Effector CD4-positive, alpha-beta T cell (primary cell): ENCODE measurements around the gene HMG20A.

Experiments used
- DNase-seq: peaks from one replicate; pipeline ENCODE4 v3.0.0-alpha.2; 2020

HMG20A gene

DNA sequence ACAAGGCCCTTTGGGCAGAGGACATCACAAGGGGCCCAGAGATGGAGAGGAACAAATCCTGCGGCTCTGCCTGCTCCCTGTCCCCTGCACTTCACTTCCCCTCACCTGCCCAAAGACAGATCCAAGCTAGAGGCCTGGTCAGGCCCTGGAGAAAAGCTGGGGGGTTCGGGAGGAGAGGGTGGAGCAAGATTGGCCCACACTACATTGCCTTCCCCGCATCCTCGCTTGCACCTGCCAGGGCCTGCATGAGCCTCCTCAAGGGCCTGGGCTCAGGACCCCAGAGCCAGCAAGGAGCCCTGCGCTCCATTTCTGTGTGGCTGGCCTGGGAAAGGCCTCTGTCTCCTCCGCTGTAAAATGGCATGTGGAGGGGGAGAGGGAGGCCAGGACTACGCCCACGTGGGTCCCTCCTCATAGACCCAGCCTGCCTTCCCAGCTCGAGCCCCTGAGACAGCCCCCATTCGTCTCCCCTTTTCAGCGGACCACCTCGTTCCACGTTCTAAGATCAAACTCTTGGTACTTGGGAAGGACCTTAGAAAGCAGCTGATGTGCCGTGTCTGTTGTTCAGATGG is 106.0 kb downstream of the HMG20A start:
- no peak for DNase-seq

DNA sequence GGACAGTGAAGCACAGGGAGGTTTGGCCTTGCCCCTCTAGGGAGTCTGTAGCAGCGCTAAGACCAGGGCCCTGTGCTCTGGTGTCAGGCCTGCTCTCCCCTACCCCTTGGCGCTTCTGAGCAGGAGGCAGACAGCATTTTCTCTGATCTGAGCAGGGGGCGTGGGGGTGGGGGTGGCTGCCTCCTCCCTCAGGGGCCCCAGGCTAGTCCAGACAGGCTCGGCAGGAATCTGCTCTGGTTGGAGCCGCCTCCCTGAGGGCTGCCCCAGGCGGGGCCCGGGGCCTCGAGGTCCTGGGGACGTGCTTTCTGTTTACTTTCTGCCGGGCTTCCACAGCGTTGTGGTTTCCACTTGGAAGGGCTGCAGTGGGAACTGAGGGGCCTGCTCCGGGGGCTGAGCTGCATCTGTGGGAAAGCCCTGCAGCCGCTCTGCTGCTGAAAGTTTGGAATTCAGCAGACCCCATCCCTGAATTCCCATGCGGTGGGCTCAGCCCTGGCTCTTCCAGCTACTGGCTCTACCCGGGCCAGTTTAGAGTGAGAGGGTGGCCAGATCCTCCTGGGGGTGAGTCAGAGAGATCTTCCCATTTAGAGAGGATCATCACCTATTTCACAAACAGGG is 106.6 kb downstream of the HMG20A start:
- DNase-seq, result no peak

DNA sequence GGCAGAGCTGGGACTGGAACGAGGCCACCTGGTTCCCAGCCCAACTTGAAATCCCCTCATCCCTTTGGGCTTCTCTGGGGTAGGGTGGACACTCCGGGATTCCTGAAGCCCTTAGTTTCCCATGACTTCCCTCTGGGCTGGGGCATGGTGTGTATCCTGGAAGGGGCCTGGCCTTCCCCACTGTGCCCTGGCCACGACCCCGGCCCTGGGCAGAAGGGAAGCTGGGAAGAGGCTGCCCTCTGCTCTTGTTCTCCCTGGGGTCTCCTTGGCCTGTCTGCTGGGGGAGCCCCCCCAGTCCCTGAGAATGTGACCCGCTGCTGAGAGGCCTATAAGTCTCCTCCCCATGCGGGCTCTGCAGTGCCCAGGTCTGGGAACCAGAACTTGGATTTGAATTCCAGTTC is 107.1 kb downstream of the HMG20A start:
- DNase-seq, result no peak

DNA sequence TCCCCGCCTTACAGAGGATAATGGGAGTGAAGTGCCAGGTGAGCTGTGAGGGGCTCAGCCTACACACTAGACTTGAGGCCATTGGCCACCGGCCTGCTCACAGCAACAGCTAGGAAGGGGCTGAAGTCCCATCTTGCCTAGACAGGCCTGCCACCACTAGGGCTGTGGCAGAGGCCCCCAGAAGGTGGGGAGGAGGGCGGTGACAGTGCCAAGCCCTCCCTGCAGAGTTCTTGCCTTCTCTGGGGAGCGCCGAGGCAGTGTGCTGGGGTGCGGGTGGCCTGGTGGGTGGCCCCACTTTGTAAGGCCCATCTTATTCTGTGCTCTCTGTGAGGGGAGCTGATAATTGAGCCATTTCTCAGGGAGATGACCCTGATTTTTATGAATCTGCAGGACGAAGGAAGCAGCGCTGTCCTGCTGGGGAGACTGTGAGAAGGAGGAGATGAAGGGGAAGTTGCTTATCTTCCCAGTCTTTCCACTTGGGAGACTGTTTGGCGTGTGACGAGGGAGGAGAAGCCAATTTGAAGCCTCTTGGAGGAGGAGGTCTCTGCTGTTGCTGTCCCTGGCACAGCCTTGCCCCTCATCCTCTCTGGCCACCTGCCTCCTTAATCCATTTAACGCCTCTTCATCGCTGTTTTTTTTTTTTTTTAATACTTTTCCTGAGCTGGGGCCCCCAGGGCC is 107.7 kb downstream of the HMG20A start:
- DNase-seq, result no peak

DNA sequence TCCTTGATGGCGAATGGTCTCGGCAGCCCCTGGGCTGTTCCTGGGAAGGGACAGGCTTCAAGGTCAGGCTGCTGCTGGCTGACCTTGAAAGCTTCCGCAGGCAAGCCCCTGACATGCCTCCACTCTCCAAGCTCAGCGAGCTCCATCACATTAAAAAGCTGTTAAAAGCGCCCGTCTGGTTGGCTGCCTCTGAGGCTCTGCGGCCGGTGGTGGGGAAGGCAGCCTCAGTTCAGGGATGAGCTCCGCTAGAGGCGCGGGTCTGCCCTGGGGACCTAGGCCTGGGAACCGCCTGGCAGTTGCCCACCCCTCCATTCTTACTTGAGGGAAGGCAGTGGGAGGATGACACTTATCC is 108.3 kb downstream of the HMG20A start:
- no peak for DNase-seq

DNA sequence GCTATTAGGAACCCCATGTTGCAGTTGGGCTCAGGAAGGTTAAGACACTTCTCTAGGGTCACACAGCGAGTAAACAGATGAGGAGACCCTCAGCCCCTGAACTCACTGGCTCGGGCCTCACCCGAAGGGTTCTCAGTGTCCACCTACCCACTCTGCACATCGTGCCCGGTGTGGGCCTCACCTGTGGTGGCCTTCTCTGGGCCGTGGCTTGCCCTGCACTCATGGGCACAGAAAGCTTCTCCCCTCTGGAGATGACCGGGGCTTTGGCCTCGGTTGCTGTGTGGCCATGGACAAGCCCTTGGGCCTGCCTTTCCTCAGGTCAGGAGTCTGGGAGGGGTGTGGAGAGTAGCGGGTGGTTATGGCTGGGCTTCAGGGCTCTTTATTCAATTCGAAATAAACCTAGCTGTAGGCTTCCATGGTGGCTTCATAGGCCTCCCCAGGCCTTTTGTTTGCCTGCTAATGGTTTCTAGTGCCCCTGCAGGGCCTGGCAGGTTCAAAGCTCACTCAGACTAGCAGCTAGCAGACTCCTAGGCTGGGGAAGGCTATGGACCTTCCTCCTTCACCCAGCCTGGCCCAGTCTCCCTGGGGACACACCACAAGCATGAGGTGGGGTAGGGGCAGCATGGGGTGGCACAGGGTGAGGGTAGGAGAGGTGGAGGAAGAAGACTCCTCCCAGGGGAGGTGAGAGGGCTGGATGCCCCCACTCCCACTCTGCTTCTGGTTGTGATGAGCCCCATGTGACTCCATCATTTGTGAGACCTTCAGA is 108.9 kb downstream of the HMG20A start:
- DNase-seq, result no peak

DNA sequence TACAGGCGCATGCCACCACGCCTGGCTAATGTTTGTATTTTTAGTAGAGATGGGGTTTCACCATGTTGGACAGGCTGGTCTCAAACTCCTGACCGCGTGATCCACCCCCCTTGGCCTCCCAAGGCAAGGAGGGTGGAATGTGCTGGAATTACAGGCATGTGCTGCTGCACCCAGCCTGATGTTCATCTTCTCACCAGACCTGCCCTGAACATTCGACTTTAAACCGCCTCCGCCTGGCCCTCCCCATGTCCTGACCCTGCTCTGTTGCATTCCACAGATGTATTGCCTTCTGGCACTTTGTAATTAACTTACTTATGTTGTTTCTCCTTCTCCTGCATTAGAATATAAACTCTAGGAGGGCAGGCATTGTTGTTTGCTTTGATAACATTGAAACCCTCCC is 109.9 kb downstream of the HMG20A start:
- no peak for DNase-seq

DNA sequence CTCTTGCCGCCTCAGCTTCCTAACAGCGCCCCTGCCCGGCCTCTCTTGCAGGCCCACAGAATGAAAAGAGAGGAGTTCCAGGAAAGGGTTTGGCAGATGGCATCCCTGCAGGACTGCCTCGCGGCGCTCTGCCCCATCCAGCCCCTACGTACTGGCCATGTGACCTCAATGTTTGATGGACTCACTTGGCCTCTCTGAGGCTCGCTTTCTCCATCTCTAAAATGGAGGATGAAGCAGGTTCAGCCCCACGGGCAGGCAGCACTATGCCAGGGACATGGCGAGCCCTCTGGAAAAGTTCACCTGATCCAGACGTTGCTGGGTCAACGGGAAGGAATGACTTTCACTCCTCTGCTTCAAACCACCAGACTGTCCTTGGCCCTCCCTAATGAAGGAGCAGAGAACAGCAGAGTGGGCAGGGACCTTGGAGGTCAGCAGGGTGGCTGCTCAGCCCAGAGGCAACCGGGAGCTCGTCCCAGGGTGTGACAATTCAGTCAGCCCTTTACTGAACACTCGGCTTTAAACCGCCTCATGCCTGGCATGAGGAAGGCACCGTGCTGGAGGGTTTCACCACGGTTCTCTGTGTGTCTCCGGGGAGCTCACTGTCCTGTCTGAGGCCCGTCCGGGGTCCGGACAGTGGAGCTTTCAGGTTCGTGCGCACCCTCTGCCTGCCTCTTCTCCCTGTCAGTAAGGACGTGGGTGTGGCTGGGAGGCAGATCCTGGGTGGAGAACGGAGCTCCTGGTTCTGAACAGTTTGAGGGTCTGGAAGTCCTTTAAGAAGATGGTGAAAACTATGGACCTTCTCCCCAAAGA is 110.7 kb downstream of the HMG20A start:
- DNase-seq, result no peak

DNA sequence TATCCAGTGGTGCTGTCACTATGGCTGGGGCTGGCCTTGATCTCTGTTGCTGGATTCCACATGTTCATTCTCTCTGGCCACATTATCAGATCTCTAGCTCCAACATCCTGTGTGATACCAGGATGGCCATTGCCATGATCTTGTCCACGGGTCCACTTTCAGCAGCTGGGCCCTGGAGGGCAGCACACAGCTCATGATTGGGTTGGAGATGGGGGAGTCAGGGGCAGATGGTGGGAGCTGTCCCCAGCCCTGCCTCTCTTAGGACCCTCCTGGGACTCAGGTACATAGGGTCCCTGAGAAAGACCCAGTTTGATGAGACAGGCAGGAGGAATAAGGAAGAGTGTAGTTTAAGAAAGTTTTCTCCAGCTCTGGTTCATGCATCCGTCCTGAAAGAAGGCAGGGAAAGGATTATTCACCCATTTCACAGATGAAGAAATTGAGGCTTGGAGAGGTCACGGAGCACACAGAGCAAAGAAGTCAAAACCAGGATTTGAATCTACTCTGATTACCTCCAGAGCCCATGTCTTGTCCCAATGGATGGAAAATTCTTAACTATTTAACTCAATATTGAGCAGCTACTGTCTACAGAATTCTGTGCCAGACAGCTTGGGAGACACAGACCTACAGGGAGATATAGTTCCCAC is 111.5 kb downstream of the HMG20A start:
- DNase-seq, result no peak

DNA sequence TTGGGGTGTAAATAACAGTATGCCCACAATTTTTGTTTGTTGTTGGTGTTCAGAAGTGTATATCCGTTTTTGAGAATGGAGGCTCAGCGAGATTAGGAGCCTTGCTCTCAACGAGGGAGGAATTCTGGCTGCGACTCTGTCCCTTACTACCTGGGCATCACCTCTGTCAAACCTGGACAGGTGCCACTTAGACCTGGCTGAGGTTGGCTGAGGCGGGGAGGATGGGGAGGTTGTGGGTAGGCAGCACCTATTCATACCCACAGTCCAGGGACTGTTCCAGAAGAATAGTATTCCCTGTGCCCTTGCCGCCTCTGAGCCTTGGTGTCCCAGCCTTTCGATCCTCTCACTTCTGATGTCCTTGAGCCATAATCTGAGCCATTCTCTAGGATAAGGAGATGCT is 112.2 kb downstream of the HMG20A start:
- no peak for DNase-seq

DNA sequence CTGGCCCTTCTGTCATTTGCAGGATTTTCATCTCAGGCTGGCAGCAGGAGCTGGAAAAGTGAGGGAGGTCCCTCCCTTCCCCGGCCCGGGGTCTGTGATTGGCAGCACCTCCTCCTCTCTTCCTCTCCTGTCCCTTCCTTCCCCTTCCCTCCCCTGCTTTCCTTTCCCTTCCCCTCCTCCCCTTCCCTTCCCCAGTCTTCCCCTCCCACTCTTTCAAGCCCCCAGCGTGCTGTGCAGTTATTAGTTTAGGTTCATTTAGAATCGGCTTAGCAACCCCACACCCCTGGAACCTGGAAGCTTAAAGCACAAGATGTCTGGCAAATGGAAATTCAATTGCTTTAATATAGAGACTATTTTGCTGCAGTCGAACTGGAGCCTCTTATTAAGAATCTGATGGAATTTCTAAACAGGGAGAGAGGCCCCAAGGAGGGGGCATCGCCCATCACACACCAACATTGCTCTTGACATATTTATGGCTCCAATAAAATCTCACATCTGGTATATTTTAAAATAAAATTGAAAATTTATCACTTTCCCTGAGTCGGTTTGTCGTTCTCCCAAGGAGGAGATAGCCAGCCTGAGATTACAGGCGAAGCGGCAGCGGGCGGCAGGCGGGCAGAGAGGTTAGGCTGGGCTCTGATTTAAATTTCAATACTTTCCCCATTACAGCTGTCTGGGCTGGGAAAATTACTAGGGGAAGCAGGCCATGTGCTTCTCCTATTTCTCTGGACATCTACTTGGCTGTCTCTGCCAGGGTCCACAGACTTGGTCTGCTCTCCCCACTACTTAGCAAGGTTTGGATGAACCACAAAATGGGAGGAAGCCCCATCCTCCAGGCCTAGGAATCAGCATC is 113.1 kb downstream of the HMG20A start:
- no peak for DNase-seq
